HK-2 (cell line): Measurements from ENCODE around the gene ATP11A.

Experiments
- DNase-seq: peaks from one replicate; pipeline ENCODE4 v3.0.0-alpha.2; 2018; ENCODE audit not compliant: unreplicated experiment

ATP11A gene

DNA sequence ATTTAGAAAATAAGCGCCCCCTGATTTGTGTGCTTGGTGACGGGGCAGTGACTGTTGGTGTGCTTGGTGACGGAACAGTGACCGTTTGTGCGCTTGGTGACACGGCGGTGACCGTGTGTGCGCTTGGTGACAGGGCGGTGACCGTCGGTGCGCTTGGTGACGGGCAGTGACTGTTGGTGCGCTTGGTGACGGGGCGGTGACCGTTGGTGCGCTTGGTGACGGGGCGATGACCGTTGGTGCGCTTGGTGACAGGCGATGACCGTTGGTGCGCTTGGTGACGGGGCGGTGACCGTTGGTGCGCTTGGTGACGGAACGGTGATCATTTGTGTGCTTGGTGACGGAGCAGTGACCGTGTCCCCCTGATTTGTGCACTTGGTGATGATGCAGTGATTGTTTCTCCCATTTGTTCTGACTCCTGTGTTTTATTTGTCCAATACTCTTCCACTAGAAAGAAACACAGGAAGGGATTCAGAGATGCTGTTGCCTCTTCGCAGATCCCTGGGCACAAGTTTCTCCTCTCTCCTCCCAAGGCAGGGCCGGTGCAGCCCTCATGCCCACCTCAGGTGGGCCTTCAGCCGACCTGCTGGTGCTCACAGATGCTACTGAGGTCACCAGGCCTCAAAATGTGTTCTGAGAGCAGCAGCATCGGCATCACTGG is 128.3 kb downstream of the ATP11A start:
- DNase-seq: no peak

DNA sequence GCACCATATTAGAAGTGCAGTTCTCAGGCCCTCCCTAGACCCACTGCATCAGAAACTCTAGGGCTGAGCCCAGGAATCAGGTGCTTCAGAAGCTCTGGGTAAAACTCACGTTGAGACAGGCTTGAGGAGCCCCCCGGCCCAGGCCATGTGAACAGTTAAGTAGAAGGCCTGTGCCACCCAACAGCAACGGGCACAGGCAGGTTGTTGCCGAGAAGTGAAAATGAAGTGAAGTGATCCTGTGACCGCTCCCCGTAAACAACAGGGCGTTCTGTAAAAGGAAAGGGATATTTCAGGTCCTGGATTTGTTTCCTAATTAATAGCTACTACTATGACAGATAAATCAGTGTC is 128.8 kb downstream of the ATP11A start:
- DNase-seq: no peak

DNA sequence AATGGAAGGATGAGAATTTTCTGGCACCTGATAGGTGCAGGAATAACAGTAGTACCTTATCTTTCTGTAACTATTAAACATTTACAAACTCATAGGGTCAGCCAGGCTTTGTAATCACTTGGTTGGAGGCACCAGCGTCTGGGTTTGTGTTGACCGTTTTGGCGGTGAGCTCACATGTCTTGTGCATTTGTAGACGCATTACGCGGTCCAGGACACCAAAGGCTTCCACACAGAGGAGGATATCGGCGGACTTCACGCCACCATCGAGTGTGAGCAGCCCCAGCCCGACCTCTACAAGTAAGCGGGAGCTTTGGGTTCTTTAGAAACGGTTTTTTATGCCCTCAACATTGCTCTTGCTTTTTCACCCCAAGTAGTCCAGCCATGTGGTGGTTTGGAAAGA is 129.3 kb downstream of the ATP11A start:
- DNase-seq: no peak

GRCh38 chr13:112819816-112820215 is 130.0 kb downstream of the ATP11A start:
- DNase-seq: no peak

DNA sequence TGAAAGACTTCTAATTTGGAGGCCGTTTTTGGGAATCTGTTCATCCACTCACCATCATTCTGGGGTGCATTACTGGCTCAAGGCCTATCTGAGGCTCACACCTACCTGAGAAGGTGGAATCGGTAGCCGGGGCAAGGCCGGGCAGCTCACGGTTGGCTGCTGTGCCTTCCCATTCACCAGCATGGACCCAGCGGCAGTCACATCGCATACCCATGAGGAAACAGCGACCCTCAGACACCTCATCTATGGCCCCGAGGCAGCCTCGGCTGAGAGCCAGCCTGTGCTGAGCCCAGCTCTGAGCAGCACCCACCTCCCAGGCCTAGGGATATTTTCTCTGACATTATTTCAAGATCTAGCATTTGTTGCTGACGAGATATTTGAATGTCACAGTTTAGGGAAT is 130.5 kb downstream of the ATP11A start:
- no peak for DNase-seq

GRCh38 chr13:112821340-112822055 is 131.7 kb downstream of the ATP11A start:
- DNase-seq: no peak

- DNase-seq: no peak
Measured at GRCh38 chr13:112822851-112823250, 133.0 kb downstream of the ATP11A start.

GRCh38 chr13:112824429-112824828 is 134.6 kb downstream of the ATP11A start:
- no peak for DNase-seq

DNA sequence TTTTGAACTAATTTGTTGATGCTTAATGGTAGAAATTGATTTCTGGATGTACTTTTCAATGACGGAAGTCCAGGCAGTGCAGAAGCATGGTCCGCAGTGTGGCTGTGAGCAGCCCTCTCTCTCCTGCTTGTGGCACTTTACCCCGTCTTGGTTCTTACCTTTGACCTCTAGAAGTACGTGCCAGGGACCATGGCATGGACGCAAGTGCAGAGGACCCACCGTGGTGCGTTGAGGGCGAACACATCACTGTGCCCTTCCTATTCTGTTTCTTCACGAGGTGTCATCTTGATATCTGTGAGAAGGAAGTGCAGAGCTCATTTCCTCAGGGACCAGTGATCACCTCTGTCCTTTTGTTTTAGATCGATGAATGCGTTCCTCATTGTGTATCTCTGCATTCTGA is 135.2 kb downstream of the ATP11A start:
- no peak for DNase-seq

- DNase-seq: no peak
Measured at GRCh38 chr13:112825875-112826274, 136.0 kb downstream of the ATP11A start.

- DNase-seq: no peak
Measured at GRCh38 chr13:112826565-112826964, 136.7 kb downstream of the ATP11A start.

DNA sequence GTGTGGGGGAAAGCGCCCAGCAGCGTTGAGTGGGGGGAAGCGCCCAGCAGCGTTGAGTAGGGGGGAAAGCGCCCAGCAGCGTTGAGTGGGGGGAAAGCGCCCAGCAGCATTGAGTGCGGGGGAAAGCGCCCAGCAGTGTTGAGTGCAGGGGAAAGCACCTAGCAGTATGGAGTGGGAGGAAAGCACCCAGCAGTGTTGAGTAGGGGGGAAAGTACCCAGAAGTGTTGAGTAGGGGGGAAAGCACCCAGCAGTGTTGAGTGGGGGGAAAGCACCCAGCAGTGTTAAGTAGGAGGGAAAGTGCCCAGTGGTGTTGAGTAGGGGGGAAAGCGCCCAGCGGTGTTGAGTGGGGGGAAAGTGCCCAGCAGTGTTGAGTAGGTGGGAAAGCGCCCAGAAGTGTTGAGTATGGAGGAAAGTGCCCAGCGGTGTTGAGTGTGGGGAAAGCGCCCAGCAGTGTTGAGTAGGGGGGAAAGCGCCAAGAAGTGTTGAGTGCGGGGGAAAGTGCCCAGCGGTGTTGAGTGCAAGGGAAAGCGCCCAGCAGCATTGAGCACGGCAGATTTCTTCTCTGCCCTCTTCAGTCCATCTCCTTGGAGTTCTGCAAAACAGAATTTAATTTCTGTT is 138.4 kb downstream of the ATP11A start:
- DNase-seq: no peak

- no peak for DNase-seq
Measured at GRCh38 chr13:112828756-112829155, 138.9 kb downstream of the ATP11A start.

- DNase-seq: no peak
Measured at GRCh38 chr13:112831196-112831595, 141.4 kb downstream of the ATP11A start.

DNA sequence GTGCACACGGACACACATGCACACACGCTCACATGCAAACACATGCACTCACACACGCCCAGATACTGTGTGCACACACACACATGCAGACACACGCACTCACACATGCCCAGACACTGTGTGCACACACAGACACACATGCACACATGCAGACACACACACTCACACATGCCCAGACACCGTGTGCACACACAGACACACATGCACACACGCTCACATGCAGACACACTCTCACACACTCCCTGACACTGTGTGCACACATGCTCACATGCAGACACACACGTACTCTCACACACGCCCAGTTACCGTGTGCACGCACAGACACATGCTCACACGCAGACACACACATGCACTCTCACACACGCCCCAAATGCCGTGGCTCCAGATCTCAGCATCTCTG is 142.0 kb downstream of the ATP11A start:
- no peak for DNase-seq

DNA sequence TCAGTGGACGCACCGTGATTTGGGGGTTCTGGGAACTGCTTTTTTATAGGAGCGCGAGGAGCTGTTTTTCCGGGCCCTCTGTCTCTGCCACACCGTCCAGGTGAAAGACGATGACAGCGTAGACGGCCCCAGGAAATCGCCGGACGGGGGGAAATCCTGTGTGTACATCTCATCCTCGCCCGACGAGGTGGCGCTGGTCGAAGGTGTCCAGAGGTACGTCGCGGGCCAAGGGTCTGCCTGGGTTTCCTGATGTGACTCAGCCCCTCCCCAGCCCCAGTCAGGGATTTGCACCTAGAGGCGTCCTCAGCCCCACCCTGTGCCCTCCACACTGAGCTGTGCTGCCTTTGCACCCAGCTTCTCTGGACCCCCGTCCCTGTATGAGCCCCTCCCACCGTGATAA is 143.0 kb downstream of the ATP11A start:
- DNase-seq: no peak

DNA sequence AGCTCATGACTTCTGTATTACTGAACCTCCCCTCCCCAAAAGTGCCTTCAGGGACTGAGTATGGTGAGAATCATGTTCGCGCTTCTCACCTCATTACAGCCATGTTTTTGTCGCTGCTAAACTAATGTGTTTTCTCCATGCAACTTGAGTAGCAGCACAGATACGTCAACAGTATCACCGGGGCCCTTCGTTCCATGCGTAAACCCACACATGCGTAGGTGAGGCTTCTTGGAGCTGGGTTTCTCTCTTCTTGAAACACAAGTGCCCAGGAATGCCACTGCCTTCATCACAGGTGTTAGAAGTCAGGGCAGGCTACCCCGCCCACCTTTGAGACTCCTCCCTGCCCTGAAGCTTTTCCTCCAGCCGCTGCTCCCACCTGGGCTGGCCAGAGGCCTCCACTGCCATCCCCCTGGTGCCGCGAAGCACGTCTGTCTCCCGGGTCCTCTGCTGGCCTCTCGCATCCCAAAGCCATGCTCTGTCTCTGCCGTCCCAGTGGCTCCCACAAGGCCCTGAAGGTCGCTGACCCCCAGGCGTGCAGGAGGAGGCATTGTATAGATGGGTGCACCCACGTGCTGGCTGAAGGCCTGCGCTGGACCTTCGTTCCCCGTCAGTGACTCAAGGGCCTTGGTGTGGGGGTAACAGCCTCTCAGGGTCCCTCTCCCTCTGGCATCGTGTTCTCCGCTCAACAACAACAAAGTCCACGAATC is 143.9 kb downstream of the ATP11A start:
- DNase-seq: no peak

- DNase-seq: no peak
Measured at GRCh38 chr13:112835344-112835743, 145.5 kb downstream of the ATP11A start.

DNA sequence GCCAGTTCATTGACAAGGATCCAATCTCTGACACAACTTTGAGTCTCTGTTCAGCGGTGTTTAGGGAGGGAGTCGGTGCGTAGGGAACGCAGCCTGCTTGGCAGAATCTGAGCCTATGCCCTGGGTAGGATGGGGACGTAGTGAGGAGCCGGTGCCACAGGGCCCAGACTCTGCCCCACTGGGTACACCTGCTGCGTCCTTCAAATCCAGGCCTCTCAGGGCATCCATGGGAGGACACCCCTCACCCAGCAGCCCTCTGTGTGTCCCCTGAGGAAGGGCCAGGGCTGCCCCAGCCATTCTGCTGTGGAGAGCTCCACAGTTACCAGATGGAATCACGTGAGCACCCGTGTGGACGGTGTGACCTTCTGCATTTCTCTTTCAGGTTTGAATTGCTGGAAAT is 146.0 kb downstream of the ATP11A start:
- no peak for DNase-seq

GRCh38 chr13:112836940-112837339 is 147.1 kb downstream of the ATP11A start:
- DNase-seq: no peak

DNA sequence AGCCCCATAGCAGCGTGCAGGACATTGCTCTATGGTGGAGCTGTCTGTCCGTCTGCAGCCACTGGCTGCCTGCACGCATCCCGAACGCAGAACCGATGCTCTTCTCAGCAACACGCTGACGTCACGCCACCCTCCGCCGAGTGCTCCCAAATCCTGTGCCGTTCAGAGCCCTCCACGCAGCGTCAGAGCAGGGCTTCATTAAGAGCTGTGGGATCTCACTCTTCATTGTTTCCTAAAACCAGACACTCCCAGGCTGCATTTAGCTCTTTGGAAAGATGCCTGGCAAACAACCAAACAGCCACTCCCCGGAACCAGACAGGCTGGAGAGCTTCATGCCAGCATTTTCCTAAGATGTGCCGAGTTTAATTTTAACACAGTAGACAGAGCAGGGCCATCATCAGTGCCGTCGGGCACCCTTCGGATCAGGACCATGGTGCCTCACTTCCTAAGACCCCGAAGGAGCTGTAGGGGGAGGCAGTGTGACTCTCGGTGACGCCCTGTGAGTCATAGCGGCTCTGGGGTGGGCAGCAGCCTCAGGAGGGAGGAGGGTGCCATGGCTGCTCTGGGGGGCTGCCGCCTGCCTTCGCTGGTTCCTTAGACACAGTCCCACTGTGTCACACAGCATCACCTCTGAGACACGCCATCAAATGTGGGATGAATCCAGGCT is 147.7 kb downstream of the ATP11A start:
- no peak for DNase-seq
